ENCODE measurements around the gene PAM.

PAM gene

GRCh38 chr5:102975045-102975444 lies 219.9 kb downstream of the PAM start:
- H3K27me3 ChIP-seq (ENCODE audit: insufficient read depth, insufficient read length), result no peaks in the 10 kb centered on the region
- H3K9me3 ChIP-seq (ENCODE audit: insufficient read depth, low read length), result no peaks in the 10 kb centered on the region
- H3K36me3 ChIP-seq (ENCODE audit: insufficient read depth, insufficient read length, low read length), result no peaks in the 10 kb centered on the region
- no peak overlapping the region for H3K9ac ChIP-seq (ENCODE audit: insufficient read length, low read depth)
- TF ChIP-seq ZNF274 (IDR thresholded peaks at IDR 0.05; ENCODE audit: low read depth, low read length) (no peak), YY1 (IDR thresholded peaks at IDR 0.05; ENCODE audit: insufficient read depth, insufficient read length) (no peak), SUZ12 (IDR thresholded peaks at IDR 0.05; ENCODE audit: extremely low read depth, insufficient read depth, insufficient read length) (no peak)
- no peaks in the 10 kb centered on the region for H3K4me1 ChIP-seq (ENCODE audit: insufficient read depth, insufficient read length)
- no peak for DNase-seq (ENCODE audit: low read depth, low spot score)
- no peak overlapping the region for H3K4me3 ChIP-seq (ENCODE audit: insufficient read length, low read depth)

- no peaks in the 10 kb centered on the region for H3K9me3 ChIP-seq (ENCODE audit: insufficient read depth, low read length)
- TF ChIP-seq SUZ12 (IDR thresholded peaks at IDR 0.05; ENCODE audit: extremely low read depth, insufficient read depth, insufficient read length) (no peak), ZNF274 (IDR thresholded peaks at IDR 0.05; ENCODE audit: low read depth, low read length) (no peak), YY1 (IDR thresholded peaks at IDR 0.05; ENCODE audit: insufficient read depth, insufficient read length) (no peak)
- no peaks in the 10 kb centered on the region for H3K27me3 ChIP-seq (ENCODE audit: insufficient read depth, insufficient read length)
- H3K36me3 ChIP-seq (ENCODE audit: insufficient read depth, insufficient read length, low read length), result no peaks in the 10 kb centered on the region
- H3K9ac ChIP-seq (ENCODE audit: insufficient read length, low read depth), result no peak overlapping the region
- H3K4me3 ChIP-seq (ENCODE audit: insufficient read length, low read depth), result no peak overlapping the region
- no peak for DNase-seq (ENCODE audit: low read depth, low spot score)
- H3K4me1 ChIP-seq (ENCODE audit: insufficient read depth, insufficient read length), result no peaks in the 10 kb centered on the region
Observed at GRCh38 chr5:102975457-102976182, 220.5 kb downstream of the PAM start.

- H3K4me3 ChIP-seq (ENCODE audit: insufficient read length, low read depth), result no peak overlapping the region
- no peaks in the 10 kb centered on the region for H3K4me1 ChIP-seq (ENCODE audit: insufficient read depth, insufficient read length)
- H3K9me3 ChIP-seq (ENCODE audit: insufficient read depth, low read length), result no peaks in the 10 kb centered on the region
- no peak for DNase-seq (ENCODE audit: low read depth, low spot score)
- no peak overlapping the region for H3K9ac ChIP-seq (ENCODE audit: insufficient read length, low read depth)
- peaks cover 6% of the 10 kb centered on the region for H3K36me3 ChIP-seq (ENCODE audit: insufficient read depth, insufficient read length, low read length)
- no peaks in the 10 kb centered on the region for H3K27me3 ChIP-seq (ENCODE audit: insufficient read depth, insufficient read length)
- TF ChIP-seq ZNF274 (IDR thresholded peaks at IDR 0.05; ENCODE audit: low read depth, low read length), result no peak
Observed at GRCh38 chr5:102981957-102982635, 227.0 kb downstream of the PAM start.

DNA sequence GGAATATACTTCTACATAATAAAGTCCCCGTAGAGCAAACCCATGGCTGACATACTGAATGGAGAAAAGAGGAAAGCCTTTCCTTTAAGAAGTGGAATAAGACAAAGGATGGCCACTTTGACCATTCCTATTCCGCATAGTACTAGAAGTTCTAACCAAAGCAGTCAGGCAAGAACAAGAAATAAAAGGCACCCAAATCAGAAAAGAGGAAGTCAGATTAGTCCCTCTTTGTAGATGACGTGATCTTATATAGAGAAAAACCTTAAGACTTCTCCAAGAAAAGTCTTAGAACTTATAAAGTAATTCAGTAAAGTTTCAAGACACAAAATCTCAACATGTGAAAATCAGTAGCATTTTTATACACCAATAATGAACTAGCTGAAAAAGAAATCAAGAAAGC lies 231.0 kb downstream of the PAM start:
- TF ChIP-seq SUZ12 (IDR thresholded peaks at IDR 0.05; ENCODE audit: extremely low read depth, insufficient read depth, insufficient read length) (no peak), YY1 (IDR thresholded peaks at IDR 0.05; ENCODE audit: insufficient read depth, insufficient read length) (no peak), ZNF274 (IDR thresholded peaks at IDR 0.05; ENCODE audit: low read depth, low read length) (no peak)
- peaks cover 6% of the 10 kb centered on the region for H3K36me3 ChIP-seq (ENCODE audit: insufficient read depth, insufficient read length, low read length)
- H3K9me3 ChIP-seq (ENCODE audit: insufficient read depth, low read length), result no peaks in the 10 kb centered on the region
- H3K4me1 ChIP-seq (ENCODE audit: insufficient read depth, insufficient read length), result no peaks in the 10 kb centered on the region
- H3K4me3 ChIP-seq (ENCODE audit: insufficient read length, low read depth), result no peak overlapping the region
- H3K27me3 ChIP-seq (ENCODE audit: insufficient read depth, insufficient read length), result no peaks in the 10 kb centered on the region
- DNase-seq (ENCODE audit: low read depth, low spot score), result no peak
- no peak overlapping the region for H3K9ac ChIP-seq (ENCODE audit: insufficient read length, low read depth)

DNA sequence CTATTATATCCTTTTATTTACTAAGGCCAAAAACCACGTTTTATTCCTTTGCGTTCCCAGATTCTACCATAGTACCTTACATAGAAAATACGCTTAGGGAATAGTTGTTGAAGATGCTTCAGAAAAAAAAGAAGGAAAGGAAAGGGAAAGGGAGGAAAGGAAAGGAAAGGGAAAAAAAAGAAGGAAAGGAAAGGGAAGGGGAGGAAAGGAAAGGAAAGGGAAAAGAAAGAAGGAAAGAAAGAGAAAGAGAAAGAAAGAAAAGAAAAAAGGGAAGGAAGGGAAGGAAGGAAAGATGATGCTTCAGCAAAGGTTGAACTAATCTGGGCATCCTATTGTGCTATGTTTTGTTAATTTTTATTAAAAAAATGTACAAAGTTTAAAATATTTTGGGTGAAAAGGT lies 233.4 kb downstream of the PAM start:
- Histone ChIP-seq H3K9ac (ENCODE audit: insufficient read length, low read depth) (no peak overlapping the region), H3K4me3 (ENCODE audit: insufficient read length, low read depth) (no peak overlapping the region), H3K9me3 (ENCODE audit: insufficient read depth, low read length) (no peaks in the 10 kb centered on the region), H3K4me1 (ENCODE audit: insufficient read depth, insufficient read length) (no peaks in the 10 kb centered on the region), H3K36me3 (ENCODE audit: insufficient read depth, insufficient read length, low read length) (no peaks in the 10 kb centered on the region), H3K27me3 (ENCODE audit: insufficient read depth, insufficient read length) (no peaks in the 10 kb centered on the region)
- DNase-seq (ENCODE audit: low read depth, low spot score), result no peak
- no peak for TF ChIP-seq ZNF274 (IDR thresholded peaks at IDR 0.05; ENCODE audit: low read depth, low read length)
- TF ChIP-seq SUZ12 (IDR thresholded peaks at IDR 0.05; ENCODE audit: extremely low read depth, insufficient read depth, insufficient read length), result no peak
- no peak for TF ChIP-seq YY1 (IDR thresholded peaks at IDR 0.05; ENCODE audit: insufficient read depth, insufficient read length)

GRCh38 chr5:102991802-102992201 lies 236.7 kb downstream of the PAM start:
- H3K9ac ChIP-seq (ENCODE audit: insufficient read length, low read depth), result no peak overlapping the region
- H3K9me3 ChIP-seq (ENCODE audit: insufficient read depth, low read length), result no peaks in the 10 kb centered on the region
- H3K4me1 ChIP-seq (ENCODE audit: insufficient read depth, insufficient read length), result no peaks in the 10 kb centered on the region
- no peak overlapping the region for H3K4me3 ChIP-seq (ENCODE audit: insufficient read length, low read depth)
- H3K27me3 ChIP-seq (ENCODE audit: insufficient read depth, insufficient read length), result no peaks in the 10 kb centered on the region
- TF ChIP-seq ZNF274 (IDR thresholded peaks at IDR 0.05; ENCODE audit: low read depth, low read length) (no peak), YY1 (IDR thresholded peaks at IDR 0.05; ENCODE audit: insufficient read depth, insufficient read length) (no peak), SUZ12 (IDR thresholded peaks at IDR 0.05; ENCODE audit: extremely low read depth, insufficient read depth, insufficient read length) (no peak)
- H3K36me3 ChIP-seq (ENCODE audit: insufficient read depth, insufficient read length, low read length), result no peaks in the 10 kb centered on the region
- no peak for DNase-seq (ENCODE audit: low read depth, low spot score)

- no peak for TF ChIP-seq SUZ12 (IDR thresholded peaks at IDR 0.05; ENCODE audit: extremely low read depth, insufficient read depth, insufficient read length)
- no peak for TF ChIP-seq ZNF274 (IDR thresholded peaks at IDR 0.05; ENCODE audit: low read depth, low read length)
- no peak for TF ChIP-seq YY1 (IDR thresholded peaks at IDR 0.05; ENCODE audit: insufficient read depth, insufficient read length)
- DNase-seq (ENCODE audit: low read depth, low spot score), result no peak
- H3K4me3 ChIP-seq (ENCODE audit: insufficient read length, low read depth), result no peak overlapping the region
- H3K4me1 ChIP-seq (ENCODE audit: insufficient read depth, insufficient read length), result no peaks in the 10 kb centered on the region
- no peaks in the 10 kb centered on the region for H3K27me3 ChIP-seq (ENCODE audit: insufficient read depth, insufficient read length)
- H3K36me3 ChIP-seq (ENCODE audit: insufficient read depth, insufficient read length, low read length), result no peaks in the 10 kb centered on the region
- H3K9ac ChIP-seq (ENCODE audit: insufficient read length, low read depth), result no peak overlapping the region
- H3K9me3 ChIP-seq (ENCODE audit: insufficient read depth, low read length), result peaks cover 8% of the 10 kb centered on the region; the same call in 1 of the 2 replicates
Observed at GRCh38 chr5:102996011-102996575, 241.0 kb downstream of the PAM start.
